Measurements from ENCODE around the gene DBF4. TPM values are rescaled to one million over a fixed set of nuclear protein-coding genes. Genes with fewer than 3 reads are reported as not detected.
A peak's percentile ranks its signal among the peaks of the same experiment; 100 is the strongest.
"Not testable (repeated sequence)": the region's sequence is repeated elsewhere in the genome, so short reads cannot be mapped to it uniquely, and the experiment has no call there.

The DBF4 gene
- polyA plus RNA-seq, 1 donor: 26.8 TPM

DNA sequence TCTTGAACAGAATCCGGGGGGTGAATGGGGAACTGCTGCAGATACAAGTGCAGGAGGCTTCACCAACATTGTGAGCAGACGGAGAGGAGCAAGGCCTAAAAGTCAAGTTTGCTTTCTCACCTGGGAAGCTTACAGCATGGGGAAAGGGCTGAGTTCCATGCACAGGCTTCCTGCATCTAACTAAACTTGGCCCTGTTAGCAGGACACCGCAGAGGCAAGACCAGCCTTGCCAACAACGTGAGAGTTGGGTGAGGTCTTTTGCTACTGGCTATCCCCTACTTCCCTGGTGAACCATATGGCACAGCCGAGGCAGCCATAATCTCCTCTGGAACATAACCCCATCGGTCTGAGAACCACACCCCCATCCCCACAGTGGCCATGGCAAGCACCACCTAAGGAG is 43.6 kb downstream of the DBF4 start:
- WGBS (ENCODE audit: insufficient coverage, low lambda C conversion rate): no CpG with 5 or more reads among the region's 6 CpGs
- Histone ChIP-seq H3K27ac (ENCODE audit: low read length) (no peak overlapping the region), H3K36me3 (ENCODE audit: control insufficient read depth, insufficient read depth, low read length) (no peaks in the 10 kb centered on the region), H3K4me3 (ENCODE audit: low read length) (no peak overlapping the region), H3K9me3 (ENCODE audit: control insufficient read depth, low read depth, low read length) (no peaks in the 10 kb centered on the region), H3K27me3 (ENCODE audit: control insufficient read depth, insufficient read depth, low read length) (no peaks in the 10 kb centered on the region), H3K4me1 (ENCODE audit: control insufficient read depth, insufficient read depth, low read length) (no peaks in the 10 kb centered on the region)
- DNase-seq: no peak

DNA sequence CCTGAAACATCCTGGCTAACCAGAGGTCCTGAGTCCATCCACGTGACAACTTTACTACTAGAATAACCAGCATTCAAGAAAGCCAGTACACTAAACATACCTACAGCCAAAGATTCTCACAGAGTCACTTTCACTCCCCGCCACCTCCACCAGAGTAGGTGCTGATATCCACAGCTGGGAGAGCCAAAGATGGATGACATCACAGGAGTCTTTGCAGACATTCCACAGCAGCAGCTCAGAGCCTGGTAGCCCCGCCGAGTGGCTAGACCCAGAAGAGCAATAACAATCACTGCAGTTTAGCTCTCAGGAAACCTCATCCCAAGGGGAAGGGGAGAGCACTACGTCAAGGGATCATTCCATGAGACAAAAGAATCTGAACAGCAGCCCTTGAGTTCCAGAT is 44.3 kb downstream of the DBF4 start:
- Histone ChIP-seq H3K4me1 (ENCODE audit: control insufficient read depth, insufficient read depth, low read length) (no peaks in the 10 kb centered on the region), H3K27me3 (ENCODE audit: control insufficient read depth, insufficient read depth, low read length) (no peaks in the 10 kb centered on the region), H3K9me3 (ENCODE audit: control insufficient read depth, low read depth, low read length) (no peaks in the 10 kb centered on the region), H3K36me3 (ENCODE audit: control insufficient read depth, insufficient read depth, low read length) (no peaks in the 10 kb centered on the region), H3K4me3 (ENCODE audit: low read length) (no peak overlapping the region), H3K27ac (ENCODE audit: low read length) (no peak overlapping the region)
- no peak for DNase-seq
- no CpG with 5 or more reads among the region's 5 CpGs for WGBS (ENCODE audit: insufficient coverage, low lambda C conversion rate)

DNA sequence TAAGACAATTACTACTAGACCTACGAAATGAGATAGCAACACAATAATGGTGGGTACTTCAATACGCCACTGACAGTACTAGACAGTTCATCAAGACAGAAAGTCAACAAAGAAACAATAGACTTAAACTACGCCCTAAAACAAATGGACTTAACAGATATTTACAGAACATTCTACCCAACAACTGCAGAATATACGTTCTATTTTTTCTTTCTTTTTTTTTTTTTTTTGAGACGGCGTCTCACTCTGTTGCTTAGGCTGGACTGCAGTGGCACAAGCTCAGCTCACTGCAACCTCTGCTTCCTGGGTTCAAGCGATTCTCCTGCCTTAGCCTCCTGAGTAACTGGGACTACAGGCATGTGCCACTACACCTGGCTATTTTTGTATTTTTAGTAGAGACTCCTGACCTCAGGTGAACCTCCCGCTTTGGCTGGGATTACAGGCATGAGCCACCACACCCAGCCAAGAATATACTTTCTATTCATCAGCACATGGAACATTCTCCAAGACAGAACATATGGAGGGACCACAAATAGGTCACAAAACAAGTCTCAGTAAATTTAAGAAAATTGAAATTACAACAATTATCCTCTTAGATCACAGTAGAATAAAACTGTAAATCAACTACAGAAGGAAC is 46.6 kb downstream of the DBF4 start:
- H3K27me3 ChIP-seq (ENCODE audit: control insufficient read depth, insufficient read depth, low read length); H3K36me3 ChIP-seq (ENCODE audit: control insufficient read depth, insufficient read depth, low read length); DNase-seq; H3K9me3 ChIP-seq (ENCODE audit: control insufficient read depth, low read depth, low read length); H3K4me3 ChIP-seq (ENCODE audit: low read length); H3K27ac ChIP-seq (ENCODE audit: low read length): not testable (repeated sequence)
- peaks cover 10% of the 10 kb centered on the region for H3K4me1 ChIP-seq (ENCODE audit: control insufficient read depth, insufficient read depth, low read length)
- WGBS (ENCODE audit: insufficient coverage, low lambda C conversion rate): 91% methylated on average over 2 of the region's 8 CpGs

DNA sequence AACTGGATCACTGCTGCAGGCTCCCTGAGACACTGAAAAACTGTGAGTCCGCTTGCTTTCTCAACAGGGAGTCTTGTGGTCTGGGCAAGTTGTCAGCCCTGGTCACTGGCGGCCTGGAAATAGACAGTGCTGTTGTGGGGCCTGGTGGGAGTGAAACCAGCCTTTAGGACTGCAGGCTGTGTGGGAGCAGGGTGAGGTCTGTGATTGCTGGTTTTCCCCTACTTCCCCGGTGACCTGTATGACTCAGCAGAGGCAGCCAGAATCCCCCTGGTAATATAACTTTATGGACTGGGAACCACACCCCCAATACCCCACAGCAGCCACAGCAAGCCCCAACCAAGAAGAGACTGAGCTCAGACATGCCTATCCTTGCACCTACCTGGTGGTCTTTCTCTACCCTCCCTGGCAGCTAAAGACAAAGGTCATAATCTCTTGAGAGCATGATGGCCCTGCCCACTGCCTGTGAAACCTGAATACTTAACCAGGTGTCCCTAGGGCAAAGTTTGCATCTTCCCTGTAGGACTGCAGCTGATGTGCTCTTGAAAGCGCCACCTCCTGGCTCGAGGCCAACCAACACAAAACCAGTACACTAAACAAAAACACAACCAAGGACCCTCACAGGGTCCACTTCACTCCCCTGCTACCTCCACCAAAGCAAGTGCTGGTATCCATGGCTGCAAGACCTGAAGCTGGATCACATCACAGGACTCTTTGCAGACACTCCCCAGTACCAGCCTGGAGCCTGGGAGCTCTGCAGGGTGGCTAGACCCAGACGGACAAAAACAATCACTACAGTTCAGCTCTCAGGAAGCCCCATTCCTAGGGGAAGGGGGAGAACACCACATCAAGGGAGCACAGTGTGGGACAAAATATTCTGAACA is 50.5 kb downstream of the DBF4 start:
- H3K27ac ChIP-seq (ENCODE audit: low read length): peak overlapping the region; percentile 86
- no peak overlapping the region for H3K4me3 ChIP-seq (ENCODE audit: low read length)
- WGBS (ENCODE audit: insufficient coverage, low lambda C conversion rate): no CpG with 5 or more reads among the region's 6 CpGs
- H3K9me3 ChIP-seq (ENCODE audit: control insufficient read depth, low read depth, low read length): no peaks in the 10 kb centered on the region
- H3K36me3 ChIP-seq (ENCODE audit: control insufficient read depth, insufficient read depth, low read length): no peaks in the 10 kb centered on the region
- peak; percentile 87 to 94 for DNase-seq
- H3K27me3 ChIP-seq (ENCODE audit: control insufficient read depth, insufficient read depth, low read length): no peaks in the 10 kb centered on the region
- peaks cover 10% of the 10 kb centered on the region for H3K4me1 ChIP-seq (ENCODE audit: control insufficient read depth, insufficient read depth, low read length)

DNA sequence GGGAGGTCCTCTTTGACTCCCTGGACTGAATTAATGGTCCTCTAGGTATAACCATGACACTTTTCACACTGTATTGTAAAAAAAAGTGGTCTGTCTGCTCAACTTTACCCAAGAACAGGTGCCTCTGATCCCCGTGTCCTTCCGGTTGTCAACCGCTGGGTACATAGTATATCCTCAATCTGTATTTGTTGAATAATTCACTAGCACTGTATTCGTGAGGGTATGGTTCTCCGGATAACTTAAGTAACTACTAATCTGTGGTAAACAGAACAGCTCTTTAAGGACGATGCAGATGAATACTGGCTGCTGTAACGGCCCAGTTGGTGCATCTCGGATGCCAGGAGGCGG is 57.3 kb downstream of the DBF4 start:
- no CpG with 5 or more reads among the region's 9 CpGs for WGBS (ENCODE audit: insufficient coverage, low lambda C conversion rate)

DNA sequence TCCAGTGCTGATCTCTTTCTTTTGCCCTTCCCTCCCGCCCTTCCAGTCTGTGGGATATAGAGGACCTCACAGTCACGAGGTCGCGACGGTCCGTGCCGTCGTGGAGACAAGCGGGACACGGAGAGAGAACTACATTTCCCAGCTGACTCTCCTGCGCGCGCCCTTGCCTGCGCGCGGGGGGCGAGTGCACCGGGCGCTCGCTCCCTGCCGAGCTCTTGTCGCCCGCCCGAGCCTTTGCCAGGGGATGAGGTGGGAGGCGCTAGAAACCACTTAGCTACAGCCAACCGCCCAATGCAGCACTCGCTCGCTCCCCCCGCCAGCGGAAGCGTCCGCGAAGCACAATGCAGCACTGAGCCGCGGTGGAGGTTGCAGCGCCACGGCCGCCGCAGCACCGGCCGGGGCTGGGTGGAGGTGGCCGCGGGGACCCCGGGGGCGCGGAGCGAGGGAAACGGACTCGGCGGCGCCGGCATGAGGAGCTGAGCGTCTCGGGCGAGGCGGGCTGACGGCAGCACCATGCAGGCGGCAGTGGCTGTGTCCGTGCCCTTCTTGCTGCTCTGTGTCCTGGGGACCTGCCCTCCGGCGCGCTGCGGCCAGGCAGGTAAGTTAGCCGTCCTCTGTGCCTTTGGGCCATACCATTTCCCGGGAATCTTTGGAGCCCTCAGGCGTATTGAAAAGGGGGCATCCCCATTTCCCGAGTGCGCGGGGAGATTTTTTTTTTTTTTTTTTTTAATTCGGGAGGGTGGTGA is 57.8 kb downstream of the DBF4 start, which contains the start of gene ADAM22:
Gene ADAM22, plus strand, starts transcription at position 299 of the 746 bp plus-strand sequence. Its CDS starts 215 bp downstream, at position 514.
- Histone ChIP-seq H3K4me1 (ENCODE audit: control insufficient read depth, insufficient read depth, low read length) (peaks cover 7% of the 10 kb centered on the region), H3K9me3 (ENCODE audit: control insufficient read depth, low read depth, low read length) (no peaks in the 10 kb centered on the region), H3K36me3 (ENCODE audit: control insufficient read depth, insufficient read depth, low read length) (no peaks in the 10 kb centered on the region), H3K27ac (ENCODE audit: low read length) (peak within 1 kb of the TSS; percentile 58), H3K27me3 (ENCODE audit: control insufficient read depth, insufficient read depth, low read length) (peaks cover 4% of the 10 kb centered on the region), H3K4me3 (ENCODE audit: low read length) (peak within 1 kb of the TSS; percentile 76)
- DNase-seq: peak; percentile 90 to 96
- WGBS (ENCODE audit: insufficient coverage, low lambda C conversion rate): no CpG with 5 or more reads among the region's 70 CpGs

More for the DNA sequence above, 57.3 kb downstream of the DBF4 start:
- H3K27me3 ChIP-seq (ENCODE audit: control insufficient read depth, insufficient read depth, low read length): peaks cover 4% of the 10 kb centered on the region
- H3K4me1 ChIP-seq (ENCODE audit: control insufficient read depth, insufficient read depth, low read length): peaks cover 7% of the 10 kb centered on the region
- peak overlapping the region; percentile 58 for H3K27ac ChIP-seq (ENCODE audit: low read length)
- no peaks in the 10 kb centered on the region for H3K36me3 ChIP-seq (ENCODE audit: control insufficient read depth, insufficient read depth, low read length)
- peak overlapping the region; percentile 76 for H3K4me3 ChIP-seq (ENCODE audit: low read length)
- H3K9me3 ChIP-seq (ENCODE audit: control insufficient read depth, low read depth, low read length): no peaks in the 10 kb centered on the region
- no peak for DNase-seq

DNA sequence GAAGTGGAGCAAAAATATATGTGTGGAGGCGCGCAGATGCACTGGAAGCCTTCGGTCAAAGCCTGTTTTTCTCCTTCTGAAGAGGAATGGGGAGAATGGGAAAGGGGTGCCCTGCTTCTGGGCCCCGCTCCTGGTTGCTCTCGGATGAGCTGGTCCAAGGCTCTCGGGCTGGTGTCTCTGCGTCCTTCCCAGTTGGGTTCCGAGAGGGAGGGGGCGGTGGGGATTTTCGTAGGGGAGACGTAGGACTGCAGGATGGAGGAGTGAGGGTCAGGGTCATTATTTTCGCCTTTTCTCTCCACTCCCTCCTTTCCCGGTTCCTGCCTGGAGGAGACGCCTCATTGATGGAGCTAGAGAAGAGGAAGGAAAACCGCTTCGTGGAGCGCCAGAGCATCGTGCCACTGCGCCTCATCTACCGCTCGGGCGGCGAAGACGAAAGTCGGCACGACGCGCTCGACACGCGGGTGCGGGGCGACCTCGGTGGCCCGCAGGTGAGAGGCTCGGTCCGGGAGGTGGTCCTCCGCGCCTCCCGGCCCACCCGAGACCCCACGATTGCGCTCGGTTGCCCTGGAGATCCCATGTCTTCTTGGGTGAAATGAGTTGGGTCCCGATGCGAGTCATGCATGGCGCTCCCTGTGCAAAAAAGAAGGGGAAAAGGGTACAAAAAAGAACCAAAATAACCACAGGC is 58.5 kb downstream of the DBF4 start:
- WGBS (ENCODE audit: insufficient coverage, low lambda C conversion rate): no CpG with 5 or more reads among the region's 47 CpGs

DNA sequence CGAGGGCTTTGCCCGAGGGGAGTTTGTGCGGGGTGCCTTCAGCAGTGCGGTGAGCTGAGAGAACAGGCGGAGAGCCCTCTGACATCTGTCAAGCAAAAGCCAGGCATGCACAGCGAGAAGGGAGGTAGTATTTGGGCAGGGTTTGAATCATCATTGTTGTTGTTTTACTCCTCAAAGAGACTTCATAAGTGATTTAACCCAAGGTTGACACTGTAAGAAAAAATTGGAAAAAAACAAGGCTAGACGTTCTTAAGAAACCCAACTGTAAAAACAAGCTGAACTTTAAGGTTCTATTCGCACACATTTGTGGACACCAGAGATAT is 59.1 kb downstream of the DBF4 start:
- peak overlapping the region; percentile 76 for H3K4me3 ChIP-seq (ENCODE audit: low read length)
- DNase-seq: no peak
- H3K36me3 ChIP-seq (ENCODE audit: control insufficient read depth, insufficient read depth, low read length): no peaks in the 10 kb centered on the region
- H3K27me3 ChIP-seq (ENCODE audit: control insufficient read depth, insufficient read depth, low read length): peaks cover 4% of the 10 kb centered on the region
- no peaks in the 10 kb centered on the region for H3K9me3 ChIP-seq (ENCODE audit: control insufficient read depth, low read depth, low read length)
- 100% methylated on average over 1 of the region's 8 CpGs for WGBS (ENCODE audit: insufficient coverage, low lambda C conversion rate)
- peaks cover 7% of the 10 kb centered on the region for H3K4me1 ChIP-seq (ENCODE audit: control insufficient read depth, insufficient read depth, low read length)
- H3K27ac ChIP-seq (ENCODE audit: low read length): no peak overlapping the region

More for the DNA sequence above, 58.5 kb downstream of the DBF4 start:
- H3K27ac ChIP-seq (ENCODE audit: low read length): peak overlapping the region; percentile 37
- H3K4me3 ChIP-seq (ENCODE audit: low read length): peak overlapping the region; percentile 76
- H3K36me3 ChIP-seq (ENCODE audit: control insufficient read depth, insufficient read depth, low read length): no peaks in the 10 kb centered on the region
- peaks cover 7% of the 10 kb centered on the region for H3K4me1 ChIP-seq (ENCODE audit: control insufficient read depth, insufficient read depth, low read length)
- peaks cover 4% of the 10 kb centered on the region for H3K27me3 ChIP-seq (ENCODE audit: control insufficient read depth, insufficient read depth, low read length)
- H3K9me3 ChIP-seq (ENCODE audit: control insufficient read depth, low read depth, low read length): no peaks in the 10 kb centered on the region
- peak; percentile 12 to 50 for DNase-seq

DNA sequence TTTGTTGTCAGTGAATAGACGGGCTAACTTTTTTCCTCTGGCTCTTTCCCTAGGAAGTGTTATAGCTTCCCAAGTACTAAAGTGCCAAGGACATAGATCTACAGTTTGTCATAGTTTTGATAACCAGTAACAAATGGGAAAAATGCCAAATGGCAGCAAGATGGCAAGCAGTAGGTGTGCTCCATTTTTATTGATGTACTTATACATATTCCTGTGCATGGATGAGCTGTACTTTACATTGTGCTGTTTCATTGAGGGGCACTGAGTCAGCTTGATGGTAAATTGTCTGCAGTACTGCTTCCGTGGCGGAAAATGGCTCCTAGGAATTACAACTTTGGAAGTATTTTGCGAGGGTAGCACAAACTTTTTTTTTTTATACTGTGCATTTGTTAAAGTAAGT is 64.8 kb downstream of the DBF4 start:
- H3K36me3 ChIP-seq (ENCODE audit: control insufficient read depth, insufficient read depth, low read length): no peaks in the 10 kb centered on the region
- no peaks in the 10 kb centered on the region for H3K27me3 ChIP-seq (ENCODE audit: control insufficient read depth, insufficient read depth, low read length)
- no peak overlapping the region for H3K27ac ChIP-seq (ENCODE audit: low read length)
- no peaks in the 10 kb centered on the region for H3K4me1 ChIP-seq (ENCODE audit: control insufficient read depth, insufficient read depth, low read length)
- H3K4me3 ChIP-seq (ENCODE audit: low read length): no peak overlapping the region
- no peaks in the 10 kb centered on the region for H3K9me3 ChIP-seq (ENCODE audit: control insufficient read depth, low read depth, low read length)
- WGBS (ENCODE audit: insufficient coverage, low lambda C conversion rate): 100% methylated on average over 1 of the region's 4 CpGs
- no peak for DNase-seq

DNA sequence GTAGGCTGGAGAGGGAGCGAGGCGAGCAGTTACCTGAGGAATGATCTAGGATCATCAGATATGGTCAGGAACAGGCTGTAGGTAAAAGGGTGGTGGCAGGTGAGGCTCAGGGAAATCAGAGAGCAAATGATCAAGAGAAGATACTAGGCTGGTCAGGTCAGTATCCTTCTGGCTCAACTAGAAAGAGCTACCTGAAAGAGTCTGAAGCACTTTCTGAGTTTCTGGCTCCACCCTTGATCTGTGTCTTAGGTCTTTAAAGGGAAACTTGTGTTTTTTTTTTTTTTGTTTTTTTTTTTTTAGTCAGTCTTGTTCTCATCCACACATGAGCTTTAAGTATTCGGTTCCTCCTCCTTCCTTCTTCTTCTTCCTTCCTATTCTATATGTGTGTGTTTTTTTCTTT is 68.3 kb downstream of the DBF4 start:
- Histone ChIP-seq H3K36me3 (ENCODE audit: control insufficient read depth, insufficient read depth, low read length) (no peaks in the 10 kb centered on the region), H3K4me3 (ENCODE audit: low read length) (no peak overlapping the region), H3K27me3 (ENCODE audit: control insufficient read depth, insufficient read depth, low read length) (no peaks in the 10 kb centered on the region), H3K9me3 (ENCODE audit: control insufficient read depth, low read depth, low read length) (no peaks in the 10 kb centered on the region), H3K4me1 (ENCODE audit: control insufficient read depth, insufficient read depth, low read length) (no peaks in the 10 kb centered on the region), H3K27ac (ENCODE audit: low read length) (no peak overlapping the region)
- WGBS (ENCODE audit: insufficient coverage, low lambda C conversion rate): 67% methylated on average over 1 of the region's 3 CpGs
- DNase-seq: no peak

All from large intestine (tissue), 3 donors.